K562 (cell line): ENCODE results near the gene GCK. TPM values are rescaled to one million over a fixed set of nuclear protein-coding genes. Genes with fewer than 3 reads are reported as not detected.

Source experiments
- ATAC-seq: fragments of 200-7000 bp; cut with Tn5 transposase; 3 replicates; pipeline ENCODE4 v1.9.1; 2020; ENCODE audit warnings: moderate library complexity
- BruUV-seq: library from RNA; stranded (reverse); fragments of 400-500 nt; replicated peaks from 2 replicates; lab custom pipeline; 2021; lab: Mats Ljungman, UMichigan
- CTCF ChIA-PET: fragments of 300-600 bp; formaldehyde crosslinking; extraction: SDS; loops from one replicate; lab custom pipeline; 2021; ENCODE audit warnings: low intra/inter-chr PET ratio; lab: Yijun Ruan, JAX
- POLR2A ChIA-PET: fragments of 300-600, 350-650 bp; sonication (Branson Sonifier 250); formaldehyde crosslinking; extraction: SDS; loops from one replicate; lab custom pipeline; 2021; ENCODE audit warnings: antibody characterized with exemption, inconsistent platforms; lab: Yijun Ruan, JAX
- DNase-seq, 4 experiments: peaks; one replicate each; pipeline versions ENCODE4 v3.0.0 to v3.0.0-alpha.2; 2011 to 2018; ENCODE audit warnings: low spot score in 3 of 4, mixed read lengths in 3 of 4; ENCODE audit errors: extremely low read depth in 1 of 4
- FAIRE-seq: peaks from 2 replicates; lab custom pipeline; 2011; peaks lifted over from hg19 to GRCh38; lab: Jason Lieb, UNC
- H2AFZ ChIP-seq: 2 replicates; pipeline ENCODE4 v1.6.0; 2011; ENCODE audit warnings: low read depth, low read length, control low read depth, inconsistent platforms
- H3K27ac ChIP-seq: fragments of 200-600 bp; 3 replicates; pipeline ENCODE4 v1.8.0; 2011; ENCODE audit warnings: low read depth, mild to moderate bottlenecking, control low read depth, inconsistent platforms, low read length, moderate library complexity, mixed read lengths; ENCODE audit errors: extremely low read depth
- H3K27me3 ChIP-seq, 2 experiments: fragments of 300-600 bp in 1 of 2; 2 replicates in 1 of 2; 3 replicates in 1 of 2; pipeline versions ENCODE4 v1.6.0 to v1.8.0; 2011; ENCODE audit warnings: inconsistent platforms in 2 of 2, low read length in 2 of 2, mild to moderate bottlenecking in 1 of 2, mixed read lengths in 1 of 2, moderate library complexity in 1 of 2; ENCODE audit not compliant: control insufficient read depth in 2 of 2, insufficient read depth in 2 of 2
- H3K36me3 ChIP-seq: fragments of 300-600 bp; 3 replicates; pipeline ENCODE4 v1.8.0; 2011; ENCODE audit warnings: mild to moderate bottlenecking, low read length, inconsistent platforms; ENCODE audit not compliant: control insufficient read depth, insufficient read depth
- H3K4me1 ChIP-seq, 2 experiments: fragments of 200-600 bp in 1 of 2; replicated peaks in 1 of 2; 2 replicates in 1 of 2; 3 replicates in 1 of 2; pipeline versions ENCODE4 v1.5.1 to v1.8.0; 2011; ENCODE audit warnings: inconsistent platforms in 2 of 2, low read length in 2 of 2, mild to moderate bottlenecking in 1 of 2, mixed read lengths in 1 of 2, moderate library complexity in 1 of 2; ENCODE audit not compliant: control insufficient read depth in 2 of 2, insufficient read depth in 2 of 2
- H3K4me2 ChIP-seq: 2 replicates; pipeline ENCODE4 v1.6.1; 2011; ENCODE audit warnings: low read length, control low read depth, inconsistent platforms, mixed read lengths; ENCODE audit not compliant: insufficient read depth
- H3K4me3 ChIP-seq: fragments of 200-600 bp; sonication (generic), shearing (Covaris generic); 2 replicates; pipeline ENCODE4 v1.5.1; 2016; ENCODE audit warnings: control low read depth, inconsistent platforms
- H3K79me2 ChIP-seq: fragments of 200-600 bp; 3 replicates; pipeline ENCODE4 v1.8.0; 2011; ENCODE audit warnings: low read length, inconsistent platforms; ENCODE audit not compliant: control insufficient read depth, insufficient read depth
- H3K9ac ChIP-seq, 2 experiments: 2 replicates each; pipeline versions ENCODE4 v1.6.0 to v1.6.1; 2011; ENCODE audit warnings: low read depth in 2 of 2, low read length in 2 of 2, control low read depth in 1 of 2, inconsistent platforms in 1 of 2, mild to moderate bottlenecking in 1 of 2, mixed read lengths in 1 of 2; ENCODE audit not compliant: insufficient read depth in 1 of 2
- H3K9me1 ChIP-seq: one replicate; pipeline ENCODE4 v1.6.0; 2011; ENCODE audit warnings: inconsistent platforms, mild to moderate bottlenecking, low read length, moderate library complexity; ENCODE audit not compliant: control insufficient read depth, insufficient read depth
- H3K9me3 ChIP-seq: replicated peaks from 2 replicates; pipeline ENCODE4 v1.5.1; 2011; ENCODE audit warnings: low read depth, low read length, inconsistent platforms; ENCODE audit not compliant: control insufficient read depth, insufficient read depth
- H4K20me1 ChIP-seq: replicated peaks from 2 replicates; pipeline ENCODE4 v1.6.1; 2011; ENCODE audit warnings: low read length, inconsistent platforms, mixed read lengths; ENCODE audit not compliant: control insufficient read depth, insufficient read depth
- BMI1 ChIP-seq: fragments of 150-350 bp; IDR thresholded peaks from 2 replicates; pipeline ENCODE4 v1.6.1; 2014; ENCODE audit warnings: low read length
- CBX3 ChIP-seq, 2 experiments: IDR thresholded peaks; 1 replicate in 1 of 2; 2 replicates in 1 of 2; pipeline ENCODE4 v1.6.1; 2012; ENCODE audit warnings: inconsistent platforms in 2 of 2, low read length in 2 of 2, borderline replicate concordance in 1 of 2, control low read depth in 1 of 2
- PTTG1 ChIP-seq: fragments of 450-650 bp; IDR thresholded peaks from 2 replicates; pipeline ENCODE4 v1.6.1; 2016; ENCODE audit warnings: low read depth, mild to moderate bottlenecking, missing genetic modification characterization, missing compliant biosample characterization
- PYGO2 ChIP-seq: fragments of 450-650 bp; IDR thresholded peaks from 2 replicates; pipeline ENCODE4 v1.6.1; 2016; ENCODE audit warnings: mild to moderate bottlenecking, missing genetic modification characterization, moderate library complexity, missing compliant biosample characterization
- RBM39 ChIP-seq: fragments of 200-400 bp; formaldehyde crosslinking; optimal IDR thresholded peaks from 2 replicates; pipeline ENCODE3; 2018; ENCODE audit warnings: low read depth, low read length
- SPI1 ChIP-seq: IDR thresholded peaks from 2 replicates; pipeline ENCODE4 v1.6.1; 2011; ENCODE audit warnings: low read depth, low read length, control low read depth, borderline replicate concordance
- ZBTB5 ChIP-seq: fragments of 450-650 bp; IDR thresholded peaks from 2 replicates; pipeline ENCODE4 v1.6.1; 2017; ENCODE audit warnings: antibody characterized with exemption
- ZKSCAN8 ChIP-seq: fragments of 200-800 bp; sonication (Bioruptor generic); IDR thresholded peaks from 2 replicates; pipeline ENCODE4 v1.6.1; 2016; ENCODE audit warnings: missing genetic modification characterization, missing compliant biosample characterization
- ZNF212 ChIP-seq: fragments of 450-650 bp; formaldehyde crosslinking; IDR thresholded peaks from 2 replicates; pipeline ENCODE4 v1.4.0; 2020; ENCODE audit warnings: mild to moderate bottlenecking
- ZNF609 ChIP-seq: sonication (generic); formaldehyde crosslinking; IDR thresholded peaks from 2 replicates; pipeline ENCODE4 v1.8.1; 2023; ENCODE audit warnings: missing genetic modification reagents, mild to moderate bottlenecking, borderline replicate concordance
- WGBS: fragments of 100-300 bp; shearing (Covaris generic); methylation state at CpG from one replicate; pipeline ENCODE4 v1.1.6; 2016; ENCODE audit warnings: low coverage, mixed read lengths; ENCODE audit not compliant: insufficient coverage; ENCODE audit errors: missing lambda C conversion rate; 5-methylcytosine and 5-hydroxymethylcytosine counted together
- in situ Hi-C: fragments of 300-500 bp; cut with MboI; formaldehyde crosslinking; loops from 4 replicates; pipeline ENCODE4 v1.15.0; 2018; ENCODE audit warnings: inconsistent platforms, mixed read lengths
- intact Hi-C: fragments of 100-400 bp; cut with micrococcal nuclease; formaldehyde crosslinking; loops from 2 replicates; pipeline ENCODE4 v1.14.2; 2022
- polyA plus RNA-seq, 8 experiments: library from polyadenylated mRNA; depleted of rRNA in 4 of 8; stranded (reverse) in 5 of 8; unstranded in 3 of 8; fragments of >200 nt; fragmentation: Nextera tagmentation in 2 of 8; fragmentation: Illumina TruSeq in 1 of 8; extraction: Ambion mirVana in 2 of 8; extraction: Trizol in 1 of 8; gene quantifications; 2 replicates each; pipeline versions ENCODE4 v1.2.1 to v1.2.3, GENCODE V29; 2011 to 2014; ENCODE audit warnings: inconsistent platforms in 1 of 8, missing spikeins in 1 of 8
- total RNA-seq, 7 experiments: library from RNA; depleted of rRNA in 6 of 7; stranded (reverse); fragments of >200 nt in 6 of 7; fragmentation: Illumina TruSeq in 2 of 7; extraction: Trizol in 2 of 7; gene quantifications; 2 replicates each; pipeline versions ENCODE4 v1.2.1 to v1.2.3, GENCODE V29; 2011 to 2021; ENCODE audit warnings: low replicate concordance in 1 of 7

The GCK gene
- total and polyA plus RNA-seq, 9 of the 15 experiments (the other 6 are each of a cell fraction or from before 2014, with no cell fraction given), result 0.11 to 0.55 (median 0.16) TPM; not detected in 3

- CTCF ChIA-PET, result no interaction called here
- H3K4me2 ChIP-seq, result no peak overlapping the region
- FAIRE-seq, result no peak
Measured at GRCh38 chr7:44167920-44168319, 21.3 kb downstream of the GCK start.

GRCh38 chr7:44163591-44163990 is 25.6 kb downstream of the GCK start:
- 0% methylated on average over 1 of the region's 1 CpG for WGBS
- peaks cover 3 to 12% of the 10 kb centered on the region in 2 experiments; a peak in 3 of 5 replicates for H3K27me3 ChIP-seq
- H3K9me1 ChIP-seq, result no peaks in the 10 kb centered on the region
- H3K27ac ChIP-seq, result no peak overlapping the region
- ATAC-seq (no peak), FAIRE-seq (no peak), DNase-seq (no peak)
- H2AFZ ChIP-seq, result no peak overlapping the region
- intact Hi-C loops (no loop called here), in situ Hi-C loops (no loop called here)
- no peaks in the 10 kb centered on the region for H4K20me1 ChIP-seq
- no peaks in the 10 kb centered on the region for H3K79me2 ChIP-seq
- BruUV-seq, result no TSS peak
- no peaks in the 10 kb centered on the region for H3K9me3 ChIP-seq
- H3K36me3 ChIP-seq, result no peaks in the 10 kb centered on the region
- ChIA-PET CTCF (no interaction called here), POLR2A (interaction anchor here (0.7 to 1.3 kb wide), 4 partner anchors 10 to 32 kb away, joined by 3 to 5 read pairs (median 4); no protein-coding TSS in a partner anchor)
- H3K4me1 ChIP-seq, result peaks cover 0 to 3% of the 10 kb centered on the region in 2 experiments; a peak in 2 of 5 replicates
- H3K9ac ChIP-seq, result no peak overlapping the region
- no peak overlapping the region for H3K4me3 ChIP-seq
- no peak overlapping the region for H3K4me2 ChIP-seq
- TF ChIP-seq CBX3 (IDR thresholded peaks at IDR 0.05; ENCODE audit: borderline replicate concordance in 1 of 2, low read length in 2 of 2) (no peak), PTTG1 (tag) (no peak), ZBTB5 (no peak), RBM39 (no peak), ZNF609 (CRISPR knock-in tag) (no peak), PYGO2 (tag) (no peak)

More at GRCh38 chr7:44167920-44168319, 21.3 kb downstream of the GCK start:
- H3K4me1 ChIP-seq, result no peaks in the 10 kb centered on the region; a peak in 1 of 5 replicates
- POLR2A ChIA-PET, result interaction anchor here (0.6 to 0.8 kb wide), 2 partner anchors 13 to 464 kb away, joined by 3 read pairs; no protein-coding TSS in a partner anchor
- DNase-seq (no peak), ATAC-seq (no peak)
- no TSS peak for BruUV-seq
- peaks cover 14 to 18% of the 10 kb centered on the region in 2 experiments; a peak in 4 of 5 replicates for H3K27me3 ChIP-seq
- no peaks in the 10 kb centered on the region for H3K79me2 ChIP-seq
- H3K9me3 ChIP-seq, result no peaks in the 10 kb centered on the region
- no peak overlapping the region for H3K4me3 ChIP-seq
- no peaks in the 10 kb centered on the region for H4K20me1 ChIP-seq
- H3K27ac ChIP-seq, result no peak overlapping the region
- H3K9ac ChIP-seq, result no peak overlapping the region
- H3K36me3 ChIP-seq, result no peaks in the 10 kb centered on the region
- TF ChIP-seq ZKSCAN8 (CRISPR knock-in tag), result no peak
- TF ChIP-seq SPI1, result 0 out of 2 replicates have a peak, but pooled peaks have one; percentile 8
- TF ChIP-seq ZNF212 (CRISPR knock-in tag), result no peak
- no peak for TF ChIP-seq BMI1
- intact Hi-C loops (no loop called here), in situ Hi-C loops (no loop called here)
- H3K9me1 ChIP-seq, result no peaks in the 10 kb centered on the region
- no peak overlapping the region for H2AFZ ChIP-seq
